Adrenal gland (tissue), 5 donors: ENCODE results near the gene TTC23.

Source experiments
- CTCF ChIP-seq, 6 experiments: fragments of 450-650 bp in 4 of 6; fragments of 200-600 bp in 2 of 6; sonication (generic) in 1 of 6; IDR thresholded peaks; 1 replicate in 5 of 6; 2 replicates in 1 of 6; pipeline versions ENCODE4 v1.5.1 to v1.8.0; 2016 to 2021; ENCODE audit warnings: antibody characterized with exemption in 6 of 6, mild to moderate bottlenecking in 2 of 6, moderate library complexity in 1 of 6
- POLR2A ChIP-seq, 2 donors: fragments of 450-650 bp; IDR thresholded peaks; one replicate each; pipeline ENCODE4 v1.6.1; 2017; ENCODE audit warnings: antibody characterized with exemption in 2 of 2, mild to moderate bottlenecking in 2 of 2, moderate library complexity in 1 of 2
- donor health status: DM: no; HTN: no; CAD: no.

- TF ChIP-seq CTCF (IDR thresholded peaks at IDR 0.05), result no peak
- TF ChIP-seq POLR2A (IDR thresholded peaks at IDR 0.05), result no peak
These were observed 158.4 kb downstream of the TTC23 start for GRCh38 chr15:99090938-99091337.
